ENCODE data around the gene UCK1. TPM values are rescaled to one million over a fixed set of nuclear protein-coding genes. Genes with fewer than 3 reads are reported as not detected.

Gene UCK1
- total and polyA plus RNA-seq, 10 of the 15 experiments (the other 5 are each of a cell fraction or from before 2014, with no cell fraction given): 0.31 to 27.0 (median 18.7) TPM

DNA sequence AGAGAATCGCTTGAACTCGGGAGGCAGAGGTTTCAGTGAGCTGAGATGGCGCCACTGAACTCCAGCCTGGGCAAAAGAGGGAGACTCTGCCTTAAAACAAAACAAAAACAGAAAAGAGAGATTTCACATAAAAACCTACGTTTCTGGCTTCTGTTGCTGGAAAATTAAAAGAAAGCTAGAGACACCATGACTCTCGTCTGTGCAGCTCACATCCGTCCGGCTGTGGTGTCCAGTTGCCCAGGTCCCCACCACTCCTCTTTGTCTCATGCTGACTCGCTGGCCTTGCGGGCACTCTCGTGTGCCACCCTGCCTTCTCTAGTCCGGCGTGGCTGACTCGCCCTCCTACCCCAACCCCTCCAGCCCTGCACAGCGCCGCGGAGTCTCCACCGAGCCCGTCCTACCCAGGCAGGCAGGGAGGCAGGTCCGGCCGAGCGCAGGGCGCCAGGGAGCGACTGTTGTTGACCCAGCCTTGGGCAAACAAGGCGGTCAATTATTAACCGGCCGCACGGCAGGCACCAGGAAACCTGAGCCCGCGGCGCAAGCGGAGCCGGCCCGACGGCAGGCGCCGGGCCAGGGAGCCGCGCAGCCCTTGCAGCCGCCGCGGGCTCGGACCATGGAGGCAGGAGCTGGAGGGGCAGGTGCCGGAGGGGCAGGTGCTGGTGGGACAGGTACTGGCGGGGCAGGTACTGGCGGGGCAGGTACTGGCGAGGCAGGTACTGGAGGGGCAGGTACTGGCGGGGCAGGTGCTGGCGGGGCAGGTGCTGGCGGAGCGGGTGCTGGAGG lies 14.1 kb upstream of the UCK1 start, which contains the start of gene PRRT1B:
TSS of gene PRRT1B (plus strand) at position 521 of the 783 bp plus-strand sequence. CDS start at position 614, 93 bp downstream.
- Histone ChIP-seq H3K9ac (ENCODE audit: control insufficient read depth, insufficient read depth, low read length) (no peak within 1 kb of the TSS), H4K20me1 (ENCODE audit: control insufficient read depth, insufficient read depth) (no peaks in the 10 kb centered on the region), H3K4me1 (ENCODE audit: control insufficient read depth, insufficient read depth, low read length) (no peaks in the 10 kb centered on the region), H3K9me3 (replicated peaks; ENCODE audit: control insufficient read depth, insufficient read depth, low read length) (peaks cover 15% of the 10 kb centered on the region), H3K4me3 (no peak within 1 kb of the TSS), H2AFZ (ENCODE audit: control insufficient read depth, low read depth, low read length) (no peak within 1 kb of the TSS), H3K4me2 (ENCODE audit: control insufficient read depth, insufficient read depth) (no peak within 1 kb of the TSS), H3K36me3 (ENCODE audit: control insufficient read depth in 2 of 2, insufficient read depth in 2 of 2, low read length in 1 of 2) (no peaks in the 10 kb centered on the region), H3K79me2 (ENCODE audit: control insufficient read depth, insufficient read depth, low read length) (no peaks in the 10 kb centered on the region), H3K27ac (ENCODE audit: control insufficient read depth, insufficient read depth) (no peak within 1 kb of the TSS), H3K27me3 (replicated peaks in 1 of 2; ENCODE audit: control insufficient read depth in 2 of 2, insufficient read depth in 2 of 2, low read length in 1 of 2) (peaks cover 0 to 2% of the 10 kb centered on the region in 2 experiments; a peak in 2 of 4 replicates)
- no peak for ATAC-seq
- in situ Hi-C loops (cut with MboI) (no loop called here), intact Hi-C loops (cut with micrococcal nuclease; ENCODE audit: unreplicated experiment) (no loop called here)
- no peak for DNase-seq (ENCODE audit: low read depth, low spot score)
- WGBS (ENCODE audit: insufficient coverage, insufficient replicate concordance, low lambda C conversion rate, missing lambda C conversion rate): 76% methylated on average over 40 of the region's 50 CpGs
- ChIA-PET RAD21 (ENCODE audit: unreplicated experiment) (no interaction called here), SMC1A (ENCODE audit: uncharacterized antibody, unreplicated experiment) (interaction anchor here (1.4 kb wide), 1 partner anchor 9 kb away, joined by 3 read pairs; no protein-coding TSS in a partner anchor), CTCF (interaction anchor here (1.5 kb wide), 1 partner anchor 146 kb away, joined by 3 read pairs; no protein-coding TSS in a partner anchor), POLR2A (no interaction called here)
- no peak for FAIRE-seq
- BruUV-seq (replicated peaks): no TSS peak
- TF ChIP-seq USF2 (IDR thresholded peaks at IDR 0.05; ENCODE audit: borderline replicate concordance, low read depth, low read length) (no peak), TAF1 (IDR thresholded peaks at IDR 0.05; ENCODE audit: borderline replicate concordance, low read depth, low read length) (no peak), RCOR1 (conservative IDR thresholded peaks at IDR 0.05; ENCODE audit: low read depth, low read length) (no peak), SKIL (IDR thresholded peaks at IDR 0.05; ENCODE audit: low read depth, poor library complexity, severe bottlenecking) (no peak), SRF (IDR thresholded peaks at IDR 0.05; ENCODE audit: low read depth in 2 of 2, low read length in 2 of 2) (no peak), CBX5 (IDR thresholded peaks at IDR 0.05; ENCODE audit: low read depth) (no peak), FOS (IDR thresholded peaks at IDR 0.05; ENCODE audit: borderline replicate concordance, extremely low read depth, insufficient read length) (no peak), ZNF592 (IDR thresholded peaks at IDR 0.05) (no peak), ASH2L (IDR thresholded peaks at IDR 0.05; ENCODE audit: borderline replicate concordance, low read depth) (no peak), NR2C2 (IDR thresholded peaks at IDR 0.05; ENCODE audit: borderline replicate concordance, control insufficient read depth, insufficient read length, low read depth) (no peak)
